HG02588 (cell line): ENCODE measurements around the gene SLC2A13.
"Not testable (repeated sequence)": the region's sequence is repeated elsewhere in the genome, so short reads cannot be mapped to it uniquely, and the experiment has no call there.

Experiments used
- ATAC-seq: cut with Tn5 transposase; IDR thresholded peaks from one replicate; pipeline ENCODE4 v1.9.1; 2021; ENCODE audit warnings: mild to moderate bottlenecking, moderate library complexity; ENCODE audit not compliant: unreplicated experiment

SLC2A13 gene

GRCh38 chr12:40044396-40044795, 61.5 kb downstream of the SLC2A13 start:
- ATAC-seq: no peak

GRCh38 chr12:40039598-40039997, 66.3 kb downstream of the SLC2A13 start:
- ATAC-seq: no peak

- ATAC-seq: no peak
Observed at GRCh38 chr12:40038619-40039018, 67.3 kb downstream of the SLC2A13 start.

GRCh38 chr12:40034712-40035111, 71.2 kb downstream of the SLC2A13 start:
- no peak for ATAC-seq

- ATAC-seq: no peak
Observed at GRCh38 chr12:40034156-40034555, 71.7 kb downstream of the SLC2A13 start.

- peak; percentile 83 for ATAC-seq
Observed at GRCh38 chr12:40033242-40033630, 72.6 kb downstream of the SLC2A13 start.

GRCh38 chr12:40032433-40033241, 73.2 kb downstream of the SLC2A13 start:
- ATAC-seq: no peak

GRCh38 chr12:40031965-40032364, 73.9 kb downstream of the SLC2A13 start:
- no peak for ATAC-seq

- not testable (repeated sequence) for ATAC-seq
Observed at GRCh38 chr12:40030970-40031369, 74.9 kb downstream of the SLC2A13 start.

GRCh38 chr12:40028296-40028695, 77.6 kb downstream of the SLC2A13 start:
- no peak for ATAC-seq

- ATAC-seq: no peak
Observed at GRCh38 chr12:40022850-40023249, 83.0 kb downstream of the SLC2A13 start.

GRCh38 chr12:40020261-40020691, 85.6 kb downstream of the SLC2A13 start:
- ATAC-seq: no peak

- no peak for ATAC-seq
Observed at GRCh38 chr12:40017488-40017887, 88.4 kb downstream of the SLC2A13 start.

GRCh38 chr12:40016980-40017379, 88.9 kb downstream of the SLC2A13 start:
- ATAC-seq: no peak

GRCh38 chr12:40015881-40016280, 90.0 kb downstream of the SLC2A13 start:
- ATAC-seq: no peak

GRCh38 chr12:40015345-40015744, 90.5 kb downstream of the SLC2A13 start:
- no peak for ATAC-seq

- ATAC-seq: no peak
Observed at GRCh38 chr12:40013847-40014246, 92.0 kb downstream of the SLC2A13 start.

- ATAC-seq: no peak
Observed at GRCh38 chr12:40013292-40013691, 92.6 kb downstream of the SLC2A13 start.

GRCh38 chr12:40012711-40013110, 93.2 kb downstream of the SLC2A13 start:
- no peak for ATAC-seq

- ATAC-seq: peak; percentile 16
Observed at GRCh38 chr12:40011775-40012129, 94.1 kb downstream of the SLC2A13 start.

GRCh38 chr12:40010899-40011774, 94.7 kb downstream of the SLC2A13 start:
- ATAC-seq: peak; percentile 93
